GM21723 (cell line): ENCODE measurements around the gene CORIN.
"Not testable (repeated sequence)": the region's sequence is repeated elsewhere in the genome, so short reads cannot be mapped to it uniquely, and the experiment has no call there.

Experiments
- ATAC-seq: cut with Tn5 transposase; IDR thresholded peaks from one replicate; pipeline ENCODE4 v1.9.1; 2021; ENCODE audit warnings: mild to moderate bottlenecking, moderate library complexity; ENCODE audit not compliant: unreplicated experiment

The CORIN gene

DNA sequence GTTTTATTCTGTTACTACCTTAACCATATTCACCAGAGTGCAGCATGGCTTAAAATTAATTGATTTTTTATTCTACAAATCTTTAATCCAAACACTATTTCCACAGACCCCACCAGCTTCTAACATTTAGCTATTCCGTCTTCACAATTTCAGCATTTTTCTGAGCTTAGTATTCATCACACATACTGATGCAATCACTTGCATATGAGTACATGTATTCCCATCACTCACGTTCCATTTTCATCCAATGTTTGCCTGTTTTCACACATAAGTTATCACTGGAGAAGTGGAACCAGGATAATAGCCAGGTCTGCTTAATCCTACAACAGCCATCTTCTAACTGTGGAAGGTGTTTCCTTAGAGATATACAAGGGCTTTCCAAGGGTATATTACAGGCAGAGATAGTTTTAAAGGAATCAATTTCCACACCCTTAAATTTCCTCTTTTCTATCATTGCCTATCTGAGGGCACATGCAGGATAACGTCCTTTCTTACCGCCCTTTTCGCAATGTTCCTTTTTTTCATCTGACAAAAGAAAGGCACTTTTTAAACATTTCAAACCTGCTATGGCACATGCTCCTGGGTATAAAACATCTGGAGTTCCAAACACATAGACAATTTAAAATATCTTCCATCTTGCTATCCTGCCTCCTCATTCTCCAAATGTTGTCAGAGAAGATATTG, 115.8 kb downstream of the CORIN start:
- ATAC-seq, result no peak

DNA sequence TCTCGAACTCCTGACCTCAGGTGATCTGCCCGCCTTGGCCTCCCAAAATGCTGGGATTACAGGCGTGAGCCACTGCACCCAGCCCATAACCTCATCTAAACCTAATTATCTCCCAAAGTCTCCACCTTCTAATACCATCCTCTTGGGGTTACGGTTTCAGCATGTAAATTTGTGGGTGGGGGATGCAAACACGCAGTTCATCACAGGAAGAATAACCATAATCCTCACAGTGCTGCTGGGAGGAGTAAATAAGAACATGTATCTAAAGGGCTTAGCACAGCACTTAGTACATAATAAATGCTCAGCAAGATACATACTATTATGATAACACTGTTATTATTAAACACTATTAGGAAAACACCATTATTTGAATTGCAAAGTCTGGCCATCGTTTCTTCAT, 116.4 kb downstream of the CORIN start:
- no peak for ATAC-seq

DNA sequence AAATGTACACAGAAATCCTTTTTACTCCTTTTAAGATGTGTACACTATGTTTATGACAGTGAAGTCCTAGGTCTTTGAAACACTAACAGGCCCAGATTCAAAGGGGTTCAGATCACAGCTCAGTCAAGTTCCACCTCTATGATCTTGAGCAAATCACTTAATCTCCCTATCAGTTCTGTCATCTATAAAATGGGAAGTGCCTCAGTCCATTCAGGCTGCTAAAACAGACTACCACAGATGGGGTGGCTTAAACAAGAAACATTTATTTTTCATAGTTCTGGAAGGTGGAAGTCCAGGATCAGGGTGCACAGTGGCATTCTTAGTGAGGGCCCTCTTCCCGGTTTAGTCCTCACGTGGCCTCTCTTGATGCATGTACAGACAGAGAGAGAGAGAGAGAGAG, 117.1 kb downstream of the CORIN start:
- ATAC-seq, result no peak

DNA sequence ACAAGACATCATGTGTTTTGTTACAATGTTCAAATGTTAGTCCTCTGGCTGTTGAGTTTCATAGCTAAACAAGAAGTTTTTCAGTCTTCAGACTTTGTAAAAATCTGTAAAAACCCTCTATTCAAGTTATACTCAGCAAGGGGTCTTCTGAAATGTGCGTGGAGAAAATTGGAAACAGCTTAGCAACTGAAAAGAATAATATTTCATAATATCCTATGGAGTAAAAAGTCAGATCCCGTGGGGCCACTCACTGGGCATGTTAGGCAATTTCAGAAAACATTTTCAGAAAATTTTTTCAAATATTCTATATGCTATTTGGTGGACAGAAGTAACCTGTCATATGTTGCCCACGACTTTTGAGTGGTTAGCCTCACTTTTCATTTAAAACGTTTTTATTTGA, 118.3 kb downstream of the CORIN start:
- ATAC-seq, result no peak

DNA sequence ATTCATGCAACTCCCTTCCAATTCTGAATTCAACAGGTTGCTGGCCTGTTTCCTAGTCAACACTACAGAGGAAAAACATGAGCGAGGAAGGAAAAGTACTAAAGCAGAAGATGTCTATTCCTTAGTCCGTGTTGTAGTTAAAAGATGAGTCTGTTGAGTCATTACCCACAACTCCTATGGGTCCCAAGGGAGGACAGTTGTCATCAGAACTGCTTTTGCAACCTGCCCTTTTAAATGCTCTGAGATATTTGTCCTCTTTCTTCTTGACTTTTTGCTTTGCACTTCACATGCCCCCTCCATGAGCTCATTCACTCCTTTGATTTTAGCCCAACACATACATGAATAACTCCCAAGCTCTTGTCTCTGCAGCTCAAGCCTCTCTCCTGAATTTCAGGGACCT, 119.2 kb downstream of the CORIN start:
- no peak for ATAC-seq

DNA sequence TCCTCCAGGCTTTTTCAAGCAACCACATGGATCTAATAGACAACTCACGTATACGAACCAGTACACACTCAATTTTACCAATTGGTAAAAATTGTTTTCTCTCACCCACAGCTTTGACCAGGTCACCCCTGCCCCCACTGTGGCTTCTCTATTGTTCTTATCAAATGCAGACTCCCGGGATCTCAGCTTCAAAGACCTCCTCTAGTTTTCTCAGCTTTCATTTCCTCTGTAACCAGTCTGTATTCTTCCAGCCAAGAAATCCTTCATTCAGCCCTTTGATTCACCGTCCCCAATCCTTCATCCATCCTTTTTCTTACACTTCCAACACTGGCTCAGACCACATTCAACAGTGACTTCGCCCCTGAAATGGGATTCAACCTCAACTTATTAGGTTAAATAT, 120.7 kb downstream of the CORIN start:
- ATAC-seq, result no peak

DNA sequence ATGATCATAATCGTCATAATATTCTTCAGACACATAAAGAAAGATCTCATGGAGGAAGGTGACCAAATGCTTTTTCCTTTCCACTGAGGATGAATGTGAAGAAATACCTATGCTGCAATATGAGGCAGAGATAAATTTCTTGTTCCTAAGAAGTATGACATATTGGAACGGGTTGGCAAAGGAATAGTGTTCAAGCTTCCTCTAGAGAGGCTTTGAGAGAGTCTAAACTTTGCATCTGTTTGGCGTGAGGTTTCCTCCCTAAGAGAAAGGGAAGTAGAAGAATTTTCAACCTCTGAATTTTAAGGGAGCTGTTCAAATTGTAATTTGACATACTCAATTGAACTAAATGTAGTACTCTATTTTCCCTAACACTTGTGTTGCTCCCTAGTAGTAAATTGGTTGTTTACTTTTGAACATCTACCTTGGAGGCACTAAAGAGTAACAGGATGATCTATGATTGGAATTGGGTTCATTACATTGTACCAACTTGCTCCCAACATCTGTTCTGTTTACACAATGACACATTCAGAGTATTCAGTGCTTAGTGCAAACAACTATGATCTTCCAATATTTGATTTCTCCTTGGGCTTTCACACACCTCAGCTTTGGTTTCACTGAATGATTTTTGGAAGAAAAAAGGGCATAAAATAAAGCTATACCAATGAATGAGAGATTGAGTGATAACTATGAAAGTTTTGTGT, 122.0 kb downstream of the CORIN start:
- ATAC-seq, result no peak

DNA sequence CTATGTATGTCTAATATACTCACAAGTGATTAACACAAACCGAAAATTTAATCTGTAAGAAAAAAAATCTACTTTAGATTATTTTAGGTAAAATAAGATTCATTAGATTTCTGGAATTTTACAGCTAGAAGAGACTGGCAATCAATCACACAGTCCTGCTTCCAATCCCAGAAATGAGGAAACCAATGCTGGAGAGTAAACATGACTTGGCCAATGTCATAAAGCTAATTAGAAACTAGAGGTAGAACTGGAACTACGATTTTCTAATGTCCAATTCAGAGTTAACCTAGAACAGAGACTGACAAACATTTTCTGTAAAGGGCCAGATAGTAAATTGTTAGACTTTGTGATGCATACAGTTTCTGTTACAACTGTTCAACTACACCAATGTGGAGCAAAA, 123.6 kb downstream of the CORIN start:
- ATAC-seq, result no peak

DNA sequence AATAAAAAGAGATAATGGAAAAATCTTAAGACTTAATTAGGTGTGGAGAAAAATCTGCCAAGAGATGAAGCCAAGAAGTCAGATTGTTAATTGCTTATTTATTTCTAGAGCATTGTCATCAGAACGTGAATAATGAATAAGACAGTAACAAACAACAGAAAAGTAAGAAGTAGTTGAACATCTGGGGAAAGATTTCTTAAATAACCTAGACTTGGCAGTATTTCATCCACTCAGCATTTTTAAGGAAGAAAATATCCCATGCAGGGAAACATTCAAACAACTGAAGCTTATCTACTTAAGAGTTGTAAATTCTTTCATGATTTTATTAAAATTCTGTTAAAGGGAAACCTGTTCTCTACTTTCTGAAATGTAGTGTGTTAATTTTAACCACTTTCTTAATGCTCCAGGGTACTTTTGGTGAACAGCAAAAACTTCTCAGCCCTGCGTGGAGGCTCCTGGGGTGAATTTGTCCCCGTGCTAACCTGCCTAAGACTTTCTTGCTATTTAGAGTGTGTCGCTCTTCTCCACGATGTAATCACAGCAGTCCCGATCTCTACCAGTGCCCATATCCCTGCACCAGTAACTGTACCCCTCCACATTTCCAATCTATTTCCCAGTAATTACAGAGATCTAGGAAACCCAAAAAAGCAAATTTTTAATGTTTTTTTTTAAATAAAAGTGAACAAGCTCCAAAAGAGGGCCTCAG, 124.6 kb downstream of the CORIN start:
- ATAC-seq, result no peak

DNA sequence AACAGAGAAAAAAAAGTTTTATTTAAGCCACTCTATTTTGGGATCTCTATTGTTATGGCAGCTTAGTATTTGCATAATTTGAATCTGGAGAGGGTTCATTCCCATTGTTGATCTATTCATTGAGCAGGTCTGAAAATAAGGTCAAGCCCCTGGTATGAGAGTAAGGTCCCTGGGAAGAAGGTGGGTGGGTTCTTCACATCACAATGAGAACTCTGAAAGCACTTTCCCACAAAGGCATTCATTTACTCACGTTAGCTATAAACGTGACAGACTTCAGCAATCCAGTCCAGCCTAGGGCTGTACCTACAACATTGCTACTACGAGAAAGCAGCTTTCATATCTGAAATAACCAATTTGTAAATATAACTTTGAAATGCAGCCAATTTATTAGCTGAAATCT, 126.2 kb downstream of the CORIN start:
- no peak for ATAC-seq

DNA sequence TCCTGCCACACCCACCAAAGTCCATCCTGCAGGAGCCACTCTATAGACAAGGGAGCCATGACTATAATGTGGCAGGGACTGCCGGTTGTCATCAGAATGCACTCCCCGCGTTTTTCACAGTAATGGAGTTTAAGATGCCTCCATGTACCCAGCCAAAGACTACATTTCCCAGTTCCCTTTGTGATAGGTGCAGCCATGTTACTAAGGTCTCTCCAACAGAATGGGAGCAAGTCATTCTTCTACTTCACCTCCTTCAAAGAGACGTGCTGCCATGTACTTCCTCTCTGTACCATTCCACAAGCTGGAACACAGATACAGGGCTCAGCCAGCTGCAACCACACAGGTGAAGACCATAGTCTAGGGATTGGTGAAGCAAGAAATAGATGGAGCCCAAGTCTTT, 126.7 kb downstream of the CORIN start:
- no peak for ATAC-seq

DNA sequence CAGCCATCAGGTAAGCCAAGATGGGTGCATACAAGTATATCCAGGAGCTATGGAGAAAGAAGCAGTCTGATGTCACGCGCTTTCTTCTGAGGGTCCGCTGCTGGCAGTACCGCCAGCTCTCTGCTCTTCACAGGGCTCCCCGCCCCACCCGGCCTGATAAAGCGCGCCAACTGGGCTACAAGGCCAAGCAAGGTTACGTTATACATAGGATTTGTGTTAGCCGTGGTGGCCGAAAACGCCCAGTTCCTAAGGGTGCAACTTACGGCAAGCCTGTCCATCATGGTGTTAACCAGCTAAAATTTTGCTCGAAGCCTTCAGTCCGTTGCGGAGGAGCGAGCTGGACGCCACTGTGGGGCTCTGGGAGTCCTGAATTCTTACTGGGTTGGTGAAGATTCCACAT, 131.5 kb downstream of the CORIN start:
- ATAC-seq, result not testable (repeated sequence)

DNA sequence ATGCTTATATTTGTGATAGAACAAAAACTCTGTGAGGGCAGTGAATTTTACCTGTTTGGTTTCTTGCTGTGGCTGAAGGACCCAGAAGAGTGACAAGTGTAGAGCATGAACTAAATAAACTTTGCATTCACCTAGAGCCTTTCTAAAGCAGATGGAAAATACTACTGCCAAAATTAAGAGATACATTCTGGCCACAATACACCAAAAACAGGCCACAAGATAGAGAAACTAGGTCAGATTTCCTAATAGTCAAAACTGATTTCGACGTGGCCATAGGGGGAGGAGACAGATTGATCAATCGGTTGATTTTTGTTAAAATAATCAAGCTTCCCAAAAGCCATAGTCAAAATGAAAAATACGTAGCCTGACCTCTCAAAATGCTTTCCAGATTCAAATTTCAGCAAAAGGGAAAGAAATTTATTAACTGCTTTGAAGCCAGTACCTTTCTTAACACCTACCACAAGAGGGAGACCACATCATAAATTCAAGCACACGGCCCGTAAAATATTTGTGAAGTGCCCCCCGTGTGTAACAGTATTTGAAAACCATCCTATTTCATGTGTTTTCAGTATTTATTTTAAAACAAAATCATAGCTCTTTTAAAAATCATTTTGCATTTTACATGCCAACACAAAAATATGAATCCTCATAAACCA, 132.4 kb downstream of the CORIN start:
- ATAC-seq, result no peak

DNA sequence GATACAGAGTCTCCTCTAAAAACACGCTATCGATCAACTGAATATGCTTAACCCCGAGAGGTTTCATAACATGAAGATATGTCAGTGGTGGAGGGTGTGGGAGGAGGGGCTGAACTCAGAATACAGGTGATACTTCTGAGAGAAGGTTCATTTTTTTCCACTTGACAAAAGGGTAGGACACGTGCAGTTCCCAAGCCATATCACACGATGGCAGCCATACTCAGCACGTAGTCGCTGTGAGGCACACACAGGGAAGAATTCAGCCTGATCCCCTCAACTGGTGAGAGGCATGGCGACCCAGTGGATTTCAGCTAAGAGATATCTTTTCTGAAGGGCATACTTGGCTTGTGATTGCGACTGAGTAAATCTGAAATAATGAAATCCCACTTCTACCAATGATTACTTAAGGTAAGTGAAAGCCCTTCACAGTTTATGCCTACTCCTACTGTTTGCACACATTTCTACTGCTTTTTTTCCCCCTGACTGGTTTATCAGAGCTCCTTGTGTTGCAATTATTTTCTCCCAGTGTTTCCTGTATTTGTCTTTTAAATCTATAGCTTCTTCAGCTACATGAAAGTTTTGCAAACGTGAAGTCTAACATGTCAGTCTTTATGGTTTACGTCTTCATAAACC, 133.1 kb downstream of the CORIN start:
- ATAC-seq, result no peak

DNA sequence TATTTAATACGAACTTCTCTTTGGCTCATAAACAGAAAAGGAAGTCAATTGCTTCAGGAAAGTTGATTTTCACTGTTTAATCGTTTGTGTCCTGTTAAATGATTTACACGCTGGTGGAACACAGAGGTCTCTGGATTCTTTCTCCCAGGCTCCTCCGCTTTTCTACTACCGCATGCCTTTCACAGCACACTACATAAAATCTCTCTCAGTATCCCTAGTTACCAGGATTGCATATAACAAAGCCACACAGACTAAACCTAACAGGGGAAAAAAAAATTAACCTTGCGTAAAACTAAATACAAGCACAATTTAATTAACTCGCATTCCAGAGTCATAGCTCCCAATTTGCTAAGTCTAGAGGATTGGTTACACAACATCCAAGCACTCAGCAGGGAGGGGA, 133.9 kb downstream of the CORIN start:
- ATAC-seq, result no peak

DNA sequence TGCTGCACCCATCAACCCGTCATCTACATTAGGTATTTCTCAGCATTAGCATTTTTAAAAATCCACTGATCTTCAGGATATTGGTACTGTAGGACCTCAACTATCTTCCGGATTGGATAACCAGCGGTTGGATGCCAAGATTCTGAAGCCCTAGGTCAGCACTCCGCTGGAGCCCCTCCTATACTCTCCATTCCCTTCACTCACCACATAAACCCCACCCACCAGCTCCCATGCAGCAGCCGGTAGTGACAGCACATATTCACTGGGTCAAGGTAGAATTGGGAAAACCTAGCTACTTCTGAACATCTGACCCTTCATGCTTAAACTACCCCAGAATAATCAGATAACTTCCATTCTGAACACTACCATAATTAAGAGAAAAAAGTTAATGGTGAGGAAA, 134.9 kb downstream of the CORIN start:
- no peak for ATAC-seq

DNA sequence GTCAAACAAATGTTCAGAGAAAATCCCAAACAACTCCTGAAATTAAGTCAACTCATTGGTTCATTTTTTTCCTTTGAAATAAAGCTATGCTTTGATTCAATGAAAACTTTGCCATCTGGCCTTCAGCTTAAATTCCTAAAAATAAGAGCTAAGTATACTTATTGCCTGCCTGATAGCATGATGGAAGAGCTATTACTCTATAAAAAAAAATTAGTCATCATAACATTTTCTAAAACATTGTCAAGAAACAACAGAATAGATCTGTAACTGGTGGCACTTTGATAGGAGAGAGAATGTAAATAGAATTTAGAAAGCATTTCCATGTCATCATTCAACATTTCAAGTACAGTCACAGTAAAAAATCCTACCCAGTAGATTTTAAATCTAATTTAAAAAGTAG, 136.6 kb downstream of the CORIN start:
- ATAC-seq, result no peak

DNA sequence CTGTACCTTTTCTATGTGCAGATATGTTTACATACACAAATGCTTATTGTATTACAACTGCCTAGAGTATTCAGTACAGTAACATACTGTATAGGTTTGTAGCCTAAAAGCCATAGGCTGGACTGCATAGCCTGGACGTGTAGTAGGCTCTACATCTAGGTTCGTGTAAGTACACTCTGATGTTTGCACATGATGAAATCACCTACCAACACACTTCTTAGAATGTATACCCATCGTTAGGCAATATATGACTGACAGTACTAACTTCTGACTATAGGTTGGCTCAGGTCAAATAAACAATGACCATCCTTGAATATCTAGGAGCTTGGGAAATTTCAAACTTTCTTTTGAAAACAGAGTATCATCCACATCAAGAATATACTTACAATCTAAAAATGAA, 139.0 kb downstream of the CORIN start:
- no peak for ATAC-seq

DNA sequence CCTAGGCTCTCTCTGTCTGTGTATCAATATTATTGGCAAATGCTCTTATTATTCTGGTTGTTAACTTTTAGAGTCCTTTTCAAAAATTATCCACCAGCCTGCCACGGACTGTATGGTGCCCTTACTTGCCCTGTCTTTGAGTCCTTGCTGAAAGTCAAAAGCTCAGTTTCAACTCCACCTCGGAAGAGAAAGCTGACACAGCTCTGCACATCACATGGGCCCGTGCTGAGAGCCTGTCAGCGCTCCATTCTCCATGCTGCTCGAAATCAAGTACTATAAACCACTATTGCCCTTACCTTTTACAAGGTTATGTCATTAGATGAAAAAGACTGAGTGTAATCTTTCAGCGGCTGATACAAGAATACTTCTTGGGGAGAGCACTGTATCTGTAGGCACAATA, 141.0 kb downstream of the CORIN start:
- ATAC-seq, result no peak

DNA sequence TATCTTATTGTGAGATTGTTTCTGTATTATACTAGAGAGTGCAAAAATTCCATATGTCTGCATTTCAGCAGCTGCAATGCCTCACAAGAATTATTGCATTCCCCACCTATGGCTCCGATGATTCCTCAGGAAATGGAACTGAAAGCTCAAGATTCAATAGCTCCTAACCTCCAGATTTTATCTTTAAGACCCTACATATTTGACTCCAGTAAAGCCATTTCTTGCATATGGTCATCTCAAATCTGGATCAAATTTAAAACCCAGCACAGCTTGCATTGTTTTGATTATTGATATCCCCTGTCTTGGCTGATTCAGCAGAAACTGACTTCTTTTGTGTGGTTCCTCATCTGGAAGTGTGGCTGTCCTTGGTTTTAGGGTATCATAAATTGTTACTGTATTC, 142.6 kb downstream of the CORIN start:
- no peak for ATAC-seq

DNA sequence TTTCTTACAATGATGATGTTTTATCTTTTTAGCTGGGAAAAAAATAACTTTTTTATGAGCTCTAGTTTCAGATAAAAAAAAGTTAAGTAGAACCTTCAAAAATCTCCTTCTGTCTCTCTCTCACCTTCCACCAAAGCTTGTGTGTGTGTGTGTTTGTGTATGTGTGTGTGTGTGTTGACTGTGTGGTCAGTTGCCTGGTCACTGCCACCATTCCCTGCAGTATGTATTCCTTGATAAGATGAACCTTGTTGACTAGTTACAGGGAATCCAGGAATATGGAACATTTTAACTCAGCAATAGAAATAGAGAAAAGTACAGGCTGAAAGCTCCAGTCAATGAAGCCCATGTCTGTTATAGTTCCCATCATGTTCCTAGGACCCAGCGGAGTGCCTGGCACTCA, 143.5 kb downstream of the CORIN start:
- no peak for ATAC-seq
